Epithelial cell of esophagus (primary cell): Measurements from ENCODE around the gene ACTL8.

Source experiments
- DNase-seq: peaks from one replicate; pipeline ENCODE4 v3.0.0; 2010; ENCODE audit warnings: low read depth
- H3K4me3 ChIP-seq: 2 replicates; pipeline ENCODE4 v1.5.1; 2011; ENCODE audit warnings: mild to moderate bottlenecking, low read length, control low read depth
- TF ChIP-seq, protein P1 (sequence below): IDR thresholded peaks from 2 replicates; pipeline ENCODE4 v1.5.1; 2011; ENCODE audit warnings: low read depth, mild to moderate bottlenecking, low read length, control low read depth, inconsistent platforms; ENCODE audit not compliant: insufficient read depth; ENCODE audit errors: missing control alignments

Gene ACTL8

GRCh38 chr1:17825273-17826164 lies 70.4 kb downstream of the ACTL8 start:
- DNase-seq = no peak
- TF ChIP-seq, protein P1, sequence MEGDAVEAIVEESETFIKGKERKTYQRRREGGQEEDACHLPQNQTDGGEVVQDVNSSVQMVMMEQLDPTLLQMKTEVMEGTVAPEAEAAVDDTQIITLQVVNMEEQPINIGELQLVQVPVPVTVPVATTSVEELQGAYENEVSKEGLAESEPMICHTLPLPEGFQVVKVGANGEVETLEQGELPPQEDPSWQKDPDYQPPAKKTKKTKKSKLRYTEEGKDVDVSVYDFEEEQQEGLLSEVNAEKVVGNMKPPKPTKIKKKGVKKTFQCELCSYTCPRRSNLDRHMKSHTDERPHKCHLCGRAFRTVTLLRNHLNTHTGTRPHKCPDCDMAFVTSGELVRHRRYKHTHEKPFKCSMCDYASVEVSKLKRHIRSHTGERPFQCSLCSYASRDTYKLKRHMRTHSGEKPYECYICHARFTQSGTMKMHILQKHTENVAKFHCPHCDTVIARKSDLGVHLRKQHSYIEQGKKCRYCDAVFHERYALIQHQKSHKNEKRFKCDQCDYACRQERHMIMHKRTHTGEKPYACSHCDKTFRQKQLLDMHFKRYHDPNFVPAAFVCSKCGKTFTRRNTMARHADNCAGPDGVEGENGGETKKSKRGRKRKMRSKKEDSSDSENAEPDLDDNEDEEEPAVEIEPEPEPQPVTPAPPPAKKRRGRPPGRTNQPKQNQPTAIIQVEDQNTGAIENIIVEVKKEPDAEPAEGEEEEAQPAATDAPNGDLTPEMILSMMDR = no peak
- no peak overlapping the region for H3K4me3 ChIP-seq

DNA sequence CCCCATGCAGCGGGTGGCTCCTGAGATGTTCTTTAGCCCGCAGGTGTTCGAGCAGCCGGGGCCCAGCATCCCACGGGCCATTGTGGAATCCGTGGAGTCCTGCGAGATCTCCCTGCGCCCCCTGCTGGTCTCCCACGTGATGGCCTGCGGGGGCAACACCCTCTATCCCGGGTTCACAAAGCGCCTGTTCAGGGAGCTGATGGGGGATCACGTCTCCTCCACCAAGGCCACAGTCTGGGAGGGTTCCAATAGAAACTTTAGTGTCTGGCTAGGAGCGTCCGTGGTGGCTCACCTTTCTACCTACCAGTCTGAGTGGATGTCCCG lies 71.0 kb downstream of the ACTL8 start:
- no peak for DNase-seq

DNA sequence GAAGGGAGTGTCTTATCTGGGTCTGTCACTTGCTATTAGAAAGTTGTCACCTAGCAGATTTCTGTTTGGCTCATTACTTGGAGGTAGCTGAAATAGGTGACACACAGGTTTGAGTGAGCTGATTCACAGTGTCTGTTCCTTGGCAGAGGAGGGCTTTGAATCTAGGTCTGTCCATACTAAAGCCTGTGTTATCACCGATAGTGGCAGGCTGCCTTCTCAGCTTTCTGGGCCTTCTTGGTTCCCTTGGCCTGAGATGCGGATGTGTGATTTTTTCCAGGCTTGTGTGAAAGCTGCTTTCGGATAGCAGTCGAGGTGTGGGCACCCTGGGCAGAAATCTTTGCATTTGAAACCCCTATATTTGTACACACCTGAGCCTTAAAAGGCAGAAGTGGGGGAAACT lies 73.9 kb downstream of the ACTL8 start:
- no peak overlapping the region for H3K4me3 ChIP-seq
- DNase-seq = no peak
- TF ChIP-seq, protein P1 = no peak

More for the DNA sequence above, 71.0 kb downstream of the ACTL8 start:
- H3K4me3 ChIP-seq = no peak overlapping the region
- TF ChIP-seq, protein P1 = no peak

GRCh38 chr1:17829579-17829978 lies 74.4 kb downstream of the ACTL8 start:
- DNase-seq = no peak
- H3K4me3 ChIP-seq = no peak overlapping the region
- TF ChIP-seq, protein P1 = no peak

DNA sequence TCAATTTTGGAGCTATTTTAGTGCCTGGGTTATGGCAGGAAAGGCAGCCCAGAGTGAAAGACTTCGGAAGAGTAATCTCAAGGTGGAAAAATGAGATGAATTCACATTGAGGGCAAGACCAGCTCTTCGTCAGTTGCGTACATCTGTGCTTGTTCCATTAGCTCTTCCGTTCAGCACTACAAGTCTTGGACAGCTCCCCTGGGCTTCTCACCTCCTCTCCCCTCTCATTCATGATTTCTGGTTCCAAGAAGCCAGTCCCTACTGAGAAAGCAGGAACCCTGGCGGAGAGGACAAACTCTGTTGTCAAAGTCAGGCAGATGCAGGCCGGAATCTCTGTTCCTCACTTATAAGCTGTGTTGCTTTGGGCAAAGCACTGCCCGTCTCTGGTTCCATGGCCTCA lies 76.5 kb downstream of the ACTL8 start:
- TF ChIP-seq, protein P1 = no peak

GRCh38 chr1:17833661-17834501 lies 78.7 kb downstream of the ACTL8 start:
- H3K4me3 ChIP-seq = no peak overlapping the region
- TF ChIP-seq, protein P1 = no peak
- no peak for DNase-seq

More for the DNA sequence above, 76.5 kb downstream of the ACTL8 start:
- H3K4me3 ChIP-seq = no peak overlapping the region
- DNase-seq = peak; percentile 10
